Right kidney (tissue), 1 donor: ENCODE results near the gene SLCO3A1.

Source experiments
- DNase-seq: peaks from one replicate; pipeline ENCODE4 v3.0.0-alpha.2; 2016

The SLCO3A1 gene

GRCh38 chr15:92073044-92073785, 219.7 kb downstream of the SLCO3A1 start:
- DNase-seq, result no peak

- no peak for DNase-seq
These were observed 220.6 kb downstream of the SLCO3A1 start for GRCh38 chr15:92074101-92074500.

- no peak for DNase-seq
These were observed 221.1 kb downstream of the SLCO3A1 start for GRCh38 chr15:92074646-92075045.

GRCh38 chr15:92075764-92076163, 222.3 kb downstream of the SLCO3A1 start:
- no peak for DNase-seq

GRCh38 chr15:92076541-92076940, 223.0 kb downstream of the SLCO3A1 start:
- DNase-seq, result no peak

- peak; percentile 51 for DNase-seq
These were observed 224.0 kb downstream of the SLCO3A1 start for GRCh38 chr15:92077353-92078085.

GRCh38 chr15:92078270-92078669, 224.8 kb downstream of the SLCO3A1 start:
- no peak for DNase-seq

- DNase-seq, result no peak
These were observed 225.5 kb downstream of the SLCO3A1 start for GRCh38 chr15:92079047-92079446.

GRCh38 chr15:92079647-92080255, 226.2 kb downstream of the SLCO3A1 start:
- DNase-seq, result no peak

GRCh38 chr15:92082006-92082843, 228.7 kb downstream of the SLCO3A1 start:
- peak; percentile 57 for DNase-seq

GRCh38 chr15:92083190-92083589, 229.7 kb downstream of the SLCO3A1 start:
- DNase-seq, result no peak

- DNase-seq, result no peak
These were observed 233.7 kb downstream of the SLCO3A1 start for GRCh38 chr15:92087211-92087610.

- DNase-seq, result no peak
These were observed 237.7 kb downstream of the SLCO3A1 start for GRCh38 chr15:92091155-92091734.

GRCh38 chr15:92092289-92093105, 239.0 kb downstream of the SLCO3A1 start:
- DNase-seq, result no peak

GRCh38 chr15:92095693-92096092, 242.2 kb downstream of the SLCO3A1 start:
- DNase-seq, result no peak

GRCh38 chr15:92097474-92098178, 244.1 kb downstream of the SLCO3A1 start:
- DNase-seq, result peak; percentile 61

- DNase-seq, result no peak
These were observed 245.4 kb downstream of the SLCO3A1 start for GRCh38 chr15:92098869-92099268.

- no peak for DNase-seq
These were observed 246.8 kb downstream of the SLCO3A1 start for GRCh38 chr15:92100301-92100700.

GRCh38 chr15:92100751-92101150, 247.2 kb downstream of the SLCO3A1 start:
- no peak for DNase-seq

- DNase-seq, result no peak
These were observed 248.3 kb downstream of the SLCO3A1 start for GRCh38 chr15:92101708-92102394.
